ENCODE measurements around the gene MCRS1. TPM values are rescaled to one million over a fixed set of nuclear protein-coding genes. Genes with fewer than 3 reads are reported as not detected.
"Not testable (repeated sequence)": the region's sequence is repeated elsewhere in the genome, so short reads cannot be mapped to it uniquely, and the experiment has no call there.

The MCRS1 gene
- total RNA-seq, 1 donor = 47.5 TPM

GRCh38 chr12:49536526-49537071, 31.3 kb downstream of the MCRS1 start:
- TF ChIP-seq, protein P1, sequence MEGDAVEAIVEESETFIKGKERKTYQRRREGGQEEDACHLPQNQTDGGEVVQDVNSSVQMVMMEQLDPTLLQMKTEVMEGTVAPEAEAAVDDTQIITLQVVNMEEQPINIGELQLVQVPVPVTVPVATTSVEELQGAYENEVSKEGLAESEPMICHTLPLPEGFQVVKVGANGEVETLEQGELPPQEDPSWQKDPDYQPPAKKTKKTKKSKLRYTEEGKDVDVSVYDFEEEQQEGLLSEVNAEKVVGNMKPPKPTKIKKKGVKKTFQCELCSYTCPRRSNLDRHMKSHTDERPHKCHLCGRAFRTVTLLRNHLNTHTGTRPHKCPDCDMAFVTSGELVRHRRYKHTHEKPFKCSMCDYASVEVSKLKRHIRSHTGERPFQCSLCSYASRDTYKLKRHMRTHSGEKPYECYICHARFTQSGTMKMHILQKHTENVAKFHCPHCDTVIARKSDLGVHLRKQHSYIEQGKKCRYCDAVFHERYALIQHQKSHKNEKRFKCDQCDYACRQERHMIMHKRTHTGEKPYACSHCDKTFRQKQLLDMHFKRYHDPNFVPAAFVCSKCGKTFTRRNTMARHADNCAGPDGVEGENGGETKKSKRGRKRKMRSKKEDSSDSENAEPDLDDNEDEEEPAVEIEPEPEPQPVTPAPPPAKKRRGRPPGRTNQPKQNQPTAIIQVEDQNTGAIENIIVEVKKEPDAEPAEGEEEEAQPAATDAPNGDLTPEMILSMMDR (IDR thresholded peaks at IDR 0.05; ENCODE audit: insufficient read depth, low read depth, low read length) = no peak
- no peak for DNase-seq (ENCODE audit: low read depth)
- no peak overlapping the region for H3K4me3 ChIP-seq (ENCODE audit: low read depth, low read length)

DNA sequence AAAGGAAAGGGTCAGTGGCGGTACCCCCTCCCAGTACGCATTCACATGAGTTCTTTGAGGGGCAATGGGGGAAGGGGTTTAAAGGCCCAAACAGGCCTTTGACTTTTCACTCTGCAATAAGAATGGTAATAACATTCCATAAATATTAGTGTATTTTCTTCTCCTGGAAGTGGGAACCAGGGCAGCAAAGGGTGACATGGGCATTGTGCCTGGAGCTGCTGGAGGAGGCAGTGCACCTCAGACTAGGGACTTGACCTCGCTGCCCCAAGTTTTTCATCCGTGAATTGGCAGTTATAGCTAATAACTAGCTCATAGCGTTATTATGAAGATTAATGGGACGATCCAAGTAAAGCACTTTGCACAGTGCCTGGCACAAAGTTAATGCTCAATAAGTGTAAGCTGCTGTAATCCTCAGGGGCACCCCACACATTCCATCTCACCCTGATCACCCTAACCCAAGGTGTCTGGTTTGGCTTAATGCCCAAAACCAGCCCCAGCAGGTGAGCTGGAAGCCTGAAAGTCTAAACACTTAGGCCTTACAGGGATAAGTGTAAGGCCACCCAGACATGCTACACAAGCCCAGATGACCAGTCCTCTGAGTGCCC, 31.9 kb downstream of the MCRS1 start:
- TF ChIP-seq, protein P1 (IDR thresholded peaks at IDR 0.05; ENCODE audit: insufficient read depth, low read depth, low read length) = no peak
- DNase-seq (ENCODE audit: low read depth) = no peak
- H3K4me3 ChIP-seq (ENCODE audit: low read depth, low read length) = no peak overlapping the region

DNA sequence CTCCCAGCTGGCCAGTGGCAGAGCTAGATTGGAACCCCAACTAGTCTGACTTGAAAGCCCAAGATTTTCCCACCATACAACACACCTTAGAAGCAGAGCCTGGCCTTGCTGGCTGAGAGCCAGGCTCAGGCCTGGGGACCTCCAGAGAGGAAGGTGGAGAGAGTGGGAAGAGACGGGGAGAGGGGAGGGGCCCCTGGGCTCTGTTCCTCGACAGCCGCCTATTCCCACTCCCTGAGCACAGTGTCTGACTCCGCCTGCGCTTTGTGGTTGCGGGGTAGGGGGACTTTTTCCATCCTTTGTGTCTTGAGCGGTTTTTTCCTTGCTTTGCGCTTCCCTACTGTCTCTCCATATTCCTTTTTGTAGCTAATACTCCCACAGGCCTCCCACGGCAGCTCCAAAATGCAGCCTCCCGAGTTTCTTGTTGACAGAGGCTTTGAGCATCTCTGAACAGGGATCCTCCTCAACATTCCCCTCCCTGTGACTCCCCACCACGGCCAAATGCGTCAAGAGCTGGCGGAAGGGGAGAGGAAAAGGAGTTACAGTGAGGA, 33.1 kb downstream of the MCRS1 start:
- H3K4me3 ChIP-seq (ENCODE audit: low read depth, low read length) = no peak overlapping the region
- DNase-seq (ENCODE audit: low read depth) = no peak
- TF ChIP-seq, protein P1 (IDR thresholded peaks at IDR 0.05; ENCODE audit: insufficient read depth, low read depth, low read length) = no peak

DNA sequence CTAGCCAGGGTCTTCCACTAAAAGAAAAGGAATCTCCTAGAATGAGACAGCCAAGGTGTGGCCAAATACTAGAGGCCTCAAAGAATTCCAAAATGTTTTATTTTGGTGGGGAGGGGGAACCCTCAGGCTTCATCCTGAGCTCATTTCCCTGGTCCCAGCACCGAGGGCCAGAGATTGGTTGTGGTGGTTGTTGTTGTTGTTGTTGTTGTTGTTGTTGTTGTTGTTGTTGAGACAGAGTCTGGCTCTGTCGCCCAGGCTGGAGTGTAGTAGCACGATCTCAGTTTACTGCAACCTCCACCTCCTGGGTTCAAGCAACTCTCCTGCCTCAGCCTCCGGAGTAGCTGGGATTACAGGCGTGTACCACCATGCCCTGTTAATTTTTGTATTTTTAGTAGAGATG, 33.8 kb downstream of the MCRS1 start:
- not testable (repeated sequence) for DNase-seq (ENCODE audit: low read depth)

GRCh38 chr12:49533331-49533730, 34.6 kb downstream of the MCRS1 start:
- no peak for DNase-seq (ENCODE audit: low read depth)
- TF ChIP-seq, protein P1 (IDR thresholded peaks at IDR 0.05; ENCODE audit: insufficient read depth, low read depth, low read length) = no peak
- H3K4me3 ChIP-seq (ENCODE audit: low read depth, low read length) = no peak overlapping the region

More for the DNA sequence above, 33.8 kb downstream of the MCRS1 start:
- not testable (repeated sequence) for H3K4me3 ChIP-seq (ENCODE audit: low read depth, low read length)

DNA sequence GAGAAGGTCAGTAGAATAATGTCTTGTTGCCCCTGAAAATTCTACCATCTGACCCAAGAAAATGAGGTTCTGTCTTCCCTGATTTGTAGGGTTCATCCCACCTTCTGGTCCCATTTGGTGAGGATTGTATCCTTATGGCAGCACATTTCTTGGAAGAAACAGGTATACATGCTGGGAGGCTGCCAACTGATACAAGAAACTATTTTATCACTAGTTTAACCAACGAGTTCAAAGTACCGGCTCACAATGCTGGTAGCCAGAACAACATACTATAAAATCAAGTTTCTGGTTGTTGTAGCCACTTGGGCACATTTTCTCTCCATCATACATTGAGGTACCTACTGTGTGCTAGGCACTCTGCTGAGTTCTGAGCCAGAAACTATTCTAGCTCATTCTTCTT, 36.2 kb downstream of the MCRS1 start:
- DNase-seq (ENCODE audit: low read depth) = no peak
- TF ChIP-seq, protein P1 (IDR thresholded peaks at IDR 0.05; ENCODE audit: insufficient read depth, low read depth, low read length) = no peak
- no peak overlapping the region for H3K4me3 ChIP-seq (ENCODE audit: low read depth, low read length)

DNA sequence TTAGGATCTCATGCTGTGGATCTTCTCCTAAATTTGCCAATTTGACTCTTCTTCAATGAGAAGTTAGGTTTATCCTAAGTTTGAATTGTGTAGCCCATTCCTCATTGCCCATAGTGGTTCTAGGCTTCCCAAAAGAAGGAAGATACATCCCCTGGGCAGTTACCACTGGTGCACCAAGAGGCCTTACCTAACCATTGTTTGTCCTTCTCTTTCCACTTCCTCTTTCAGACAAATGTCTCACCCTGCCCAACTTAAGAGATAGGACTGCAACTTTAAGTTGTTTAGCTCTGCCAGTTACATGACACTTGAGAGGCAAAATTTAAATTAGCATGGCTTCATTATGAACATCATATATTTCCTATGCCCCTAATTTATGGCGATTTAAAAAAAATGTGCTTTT, 38.5 kb downstream of the MCRS1 start:
- no peak for DNase-seq (ENCODE audit: low read depth)
- TF ChIP-seq, protein P1 (IDR thresholded peaks at IDR 0.05; ENCODE audit: insufficient read depth, low read depth, low read length) = no peak
- H3K4me3 ChIP-seq (ENCODE audit: low read depth, low read length) = no peak overlapping the region

Measured in fibroblast of villous mesenchyme (primary cell).